ENCODE results near the gene SPEF2. TPM values are rescaled to one million over a fixed set of nuclear protein-coding genes. Genes with fewer than 3 reads are reported as not detected.

SPEF2 gene
- total RNA-seq, 2 donors from 2014 or later = 2.4 to 7.9 TPM

DNA sequence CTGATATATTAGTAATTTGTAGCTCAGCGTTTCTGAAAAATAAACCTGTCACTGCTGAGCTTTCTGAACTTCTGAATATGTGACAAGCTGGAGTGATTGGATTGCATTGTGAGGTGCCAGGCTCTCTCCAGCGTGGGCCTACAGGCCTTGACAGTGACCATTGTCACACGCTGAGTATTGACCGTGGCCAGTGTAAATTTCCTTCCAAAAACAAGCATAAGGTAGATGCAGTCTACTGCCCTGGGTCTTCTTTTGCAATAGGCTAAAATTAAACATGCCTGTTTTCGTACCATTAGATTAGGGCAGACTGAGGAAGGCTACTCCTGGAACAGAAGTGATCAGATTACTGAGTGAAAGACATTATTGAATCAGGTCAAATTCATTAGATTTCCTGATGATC is 60.2 kb downstream of the SPEF2 start:
- no peak for DNase-seq (ENCODE audit: low spot score)
- Histone ChIP-seq H3K27ac (no peak overlapping the region), H3K36me3 (no peaks in the 10 kb centered on the region), H3K4me1 (replicated peaks) (no peaks in the 10 kb centered on the region), H3K4me3 (no peak overlapping the region), H3K27me3 (replicated peaks; ENCODE audit: insufficient read depth) (no peaks in the 10 kb centered on the region), H3K9me3 (no peaks in the 10 kb centered on the region)
- 90% methylated on average over 5 of the region's 5 CpGs for WGBS
- intact Hi-C loops (cut with DNase I) = no loop called here
- TF ChIP-seq POLR2AphosphoS5 (IDR thresholded peaks at IDR 0.05) (no peak), POLR2A (IDR thresholded peaks at IDR 0.05) (no peak)
- TF ChIP-seq, protein P1, sequence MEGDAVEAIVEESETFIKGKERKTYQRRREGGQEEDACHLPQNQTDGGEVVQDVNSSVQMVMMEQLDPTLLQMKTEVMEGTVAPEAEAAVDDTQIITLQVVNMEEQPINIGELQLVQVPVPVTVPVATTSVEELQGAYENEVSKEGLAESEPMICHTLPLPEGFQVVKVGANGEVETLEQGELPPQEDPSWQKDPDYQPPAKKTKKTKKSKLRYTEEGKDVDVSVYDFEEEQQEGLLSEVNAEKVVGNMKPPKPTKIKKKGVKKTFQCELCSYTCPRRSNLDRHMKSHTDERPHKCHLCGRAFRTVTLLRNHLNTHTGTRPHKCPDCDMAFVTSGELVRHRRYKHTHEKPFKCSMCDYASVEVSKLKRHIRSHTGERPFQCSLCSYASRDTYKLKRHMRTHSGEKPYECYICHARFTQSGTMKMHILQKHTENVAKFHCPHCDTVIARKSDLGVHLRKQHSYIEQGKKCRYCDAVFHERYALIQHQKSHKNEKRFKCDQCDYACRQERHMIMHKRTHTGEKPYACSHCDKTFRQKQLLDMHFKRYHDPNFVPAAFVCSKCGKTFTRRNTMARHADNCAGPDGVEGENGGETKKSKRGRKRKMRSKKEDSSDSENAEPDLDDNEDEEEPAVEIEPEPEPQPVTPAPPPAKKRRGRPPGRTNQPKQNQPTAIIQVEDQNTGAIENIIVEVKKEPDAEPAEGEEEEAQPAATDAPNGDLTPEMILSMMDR (IDR thresholded peaks at IDR 0.05) = no peak

DNA sequence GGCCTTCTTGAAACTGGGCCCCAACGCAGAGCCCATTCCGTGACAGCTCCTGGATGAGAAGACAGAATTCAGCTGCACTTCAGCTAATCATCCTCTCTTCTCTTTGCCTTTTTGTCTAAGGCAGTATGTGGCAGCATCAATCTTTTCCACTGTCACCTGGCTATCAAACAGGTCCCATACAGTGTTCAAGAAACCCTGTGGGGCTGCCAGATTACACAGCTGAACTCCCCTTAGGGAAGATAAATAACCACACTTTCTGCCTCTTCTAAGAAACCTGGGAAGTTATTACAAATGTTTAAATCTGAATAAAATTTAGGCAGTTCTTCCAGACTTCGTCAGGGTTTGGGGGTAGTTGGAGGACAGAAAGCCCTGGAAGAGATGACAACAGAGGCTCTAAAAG is 61.0 kb downstream of the SPEF2 start:
- no peaks in the 10 kb centered on the region for H3K27me3 ChIP-seq (replicated peaks; ENCODE audit: insufficient read depth)
- H3K27ac ChIP-seq = no peak overlapping the region
- intact Hi-C loops (cut with DNase I) = no loop called here
- H3K4me1 ChIP-seq (replicated peaks) = no peaks in the 10 kb centered on the region
- no peak overlapping the region for H3K4me3 ChIP-seq
- no peaks in the 10 kb centered on the region for H3K36me3 ChIP-seq
- no peak for DNase-seq (ENCODE audit: low spot score)
- H3K9me3 ChIP-seq = no peaks in the 10 kb centered on the region
- TF ChIP-seq, protein P1 (IDR thresholded peaks at IDR 0.05) = no peak
- no peak for TF ChIP-seq POLR2AphosphoS5 (IDR thresholded peaks at IDR 0.05)
- TF ChIP-seq POLR2A (IDR thresholded peaks at IDR 0.05) = no peak
- 77% methylated on average over 3 of the region's 3 CpGs for whole genome bisulfite sequencing

DNA sequence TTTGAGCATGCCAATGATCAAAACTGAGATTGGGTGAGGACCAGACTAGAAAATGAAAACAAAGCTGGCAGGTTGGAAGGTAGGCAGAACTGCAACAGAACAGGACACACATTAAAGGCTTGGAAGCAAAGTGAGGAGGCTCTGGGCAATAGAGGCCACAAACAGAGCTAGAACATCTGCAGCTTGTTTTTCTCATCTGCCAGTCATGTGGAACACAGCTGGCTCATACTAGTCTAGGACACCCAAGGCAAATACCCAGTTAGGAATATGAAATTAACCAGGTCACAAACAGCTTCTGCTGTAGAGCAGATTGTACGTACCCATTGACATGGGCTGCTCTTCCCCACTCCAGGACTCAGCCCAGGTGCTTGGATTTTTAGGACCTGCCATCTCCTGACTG is 61.7 kb downstream of the SPEF2 start:
- no peaks in the 10 kb centered on the region for H3K27me3 ChIP-seq (replicated peaks; ENCODE audit: insufficient read depth)
- TF ChIP-seq, protein P1 (IDR thresholded peaks at IDR 0.05) = no peak
- no peak for TF ChIP-seq POLR2A (IDR thresholded peaks at IDR 0.05)
- no peak for TF ChIP-seq POLR2AphosphoS5 (IDR thresholded peaks at IDR 0.05)
- no peak overlapping the region for H3K4me3 ChIP-seq
- no peaks in the 10 kb centered on the region for H3K4me1 ChIP-seq (replicated peaks)
- no peak for DNase-seq (ENCODE audit: low spot score)
- intact Hi-C loops (cut with DNase I) = no loop called here
- WGBS = 100% methylated on average over 1 of the region's 1 CpG
- no peaks in the 10 kb centered on the region for H3K36me3 ChIP-seq
- no peaks in the 10 kb centered on the region for H3K9me3 ChIP-seq
- H3K27ac ChIP-seq = no peak overlapping the region

DNA sequence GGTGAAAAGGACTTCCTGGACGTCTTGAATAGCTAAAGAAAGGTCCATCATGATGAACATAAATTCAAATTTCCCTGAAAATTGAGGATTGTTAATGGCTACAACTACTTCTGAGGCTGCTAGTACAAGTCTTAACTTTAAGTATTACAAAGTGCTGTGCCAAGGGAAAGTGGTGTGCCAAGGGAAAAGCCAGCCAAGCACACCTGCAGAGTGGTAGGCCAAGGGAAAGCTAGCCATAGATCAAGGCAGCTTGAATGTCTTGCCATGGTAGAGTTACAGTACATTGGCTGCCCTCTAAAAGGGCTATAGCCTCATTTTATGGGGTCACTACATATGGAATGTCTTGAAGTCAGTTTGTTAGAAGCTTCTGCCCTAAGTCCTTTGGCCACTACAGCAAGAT is 64.2 kb downstream of the SPEF2 start:
- Histone ChIP-seq H3K27me3 (replicated peaks; ENCODE audit: insufficient read depth) (no peaks in the 10 kb centered on the region), H3K9me3 (no peaks in the 10 kb centered on the region), H3K4me3 (no peak overlapping the region), H3K27ac (no peak overlapping the region), H3K36me3 (no peaks in the 10 kb centered on the region), H3K4me1 (replicated peaks) (no peaks in the 10 kb centered on the region)
- no peak for DNase-seq (ENCODE audit: low spot score)
- 42% methylated on average over 1 of the region's 1 CpG for WGBS
- TF ChIP-seq, protein P1 (IDR thresholded peaks at IDR 0.05) = no peak
- no peak for TF ChIP-seq POLR2AphosphoS5 (IDR thresholded peaks at IDR 0.05)
- intact Hi-C loops (cut with DNase I) = no loop called here

DNA sequence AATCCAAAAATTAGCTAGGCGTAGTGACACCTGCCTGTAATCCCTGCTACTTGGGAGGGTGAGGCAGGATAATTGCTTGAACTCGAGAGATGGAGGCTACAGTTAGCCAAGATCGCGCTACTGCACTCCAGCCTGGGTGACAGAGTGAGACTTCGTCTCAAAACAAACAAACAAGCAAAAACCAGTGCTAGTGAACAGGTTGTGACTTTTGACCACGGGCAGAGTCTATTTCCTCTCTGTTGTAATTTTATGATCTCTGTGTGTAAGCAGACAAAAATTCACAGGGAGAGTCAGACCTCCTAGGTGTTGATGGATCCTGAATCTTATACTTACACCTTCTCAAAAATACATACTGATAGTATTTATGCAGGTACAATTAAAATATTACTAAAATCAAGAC is 65.8 kb downstream of the SPEF2 start:
- TF ChIP-seq POLR2A (IDR thresholded peaks at IDR 0.05) (no peak), POLR2AphosphoS5 (IDR thresholded peaks at IDR 0.05) (no peak)
- TF ChIP-seq, protein P1 (IDR thresholded peaks at IDR 0.05) = no peak
- intact Hi-C loops (cut with DNase I) = no loop called here

More for the DNA sequence above, 65.8 kb downstream of the SPEF2 start:
- Histone ChIP-seq H3K27ac (no peak overlapping the region), H3K4me3 (no peak overlapping the region), H3K27me3 (replicated peaks; ENCODE audit: insufficient read depth) (no peaks in the 10 kb centered on the region), H3K9me3 (no peaks in the 10 kb centered on the region), H3K36me3 (no peaks in the 10 kb centered on the region), H3K4me1 (replicated peaks) (no peaks in the 10 kb centered on the region)
- 68% methylated on average over 6 of the region's 6 CpGs for whole genome bisulfite sequencing
- no peak for DNase-seq (ENCODE audit: low spot score)
